GM12874 (cell line): Measurements from ENCODE around the gene SLF2.
A peak's percentile ranks its signal among the peaks of the same experiment; 100 is the strongest.

Experiments used
- TF ChIP-seq, protein P1 (sequence below): IDR thresholded peaks from 2 replicates; pipeline ENCODE4 v1.5.1; 2011; ENCODE audit warnings: low read depth, mild to moderate bottlenecking, control low read depth, low read length, moderate library complexity; ENCODE audit not compliant: insufficient read depth

The SLF2 gene

GRCh38 chr10:100963826-100964225 is 51.1 kb downstream of the SLF2 start:
- TF ChIP-seq, protein P1, sequence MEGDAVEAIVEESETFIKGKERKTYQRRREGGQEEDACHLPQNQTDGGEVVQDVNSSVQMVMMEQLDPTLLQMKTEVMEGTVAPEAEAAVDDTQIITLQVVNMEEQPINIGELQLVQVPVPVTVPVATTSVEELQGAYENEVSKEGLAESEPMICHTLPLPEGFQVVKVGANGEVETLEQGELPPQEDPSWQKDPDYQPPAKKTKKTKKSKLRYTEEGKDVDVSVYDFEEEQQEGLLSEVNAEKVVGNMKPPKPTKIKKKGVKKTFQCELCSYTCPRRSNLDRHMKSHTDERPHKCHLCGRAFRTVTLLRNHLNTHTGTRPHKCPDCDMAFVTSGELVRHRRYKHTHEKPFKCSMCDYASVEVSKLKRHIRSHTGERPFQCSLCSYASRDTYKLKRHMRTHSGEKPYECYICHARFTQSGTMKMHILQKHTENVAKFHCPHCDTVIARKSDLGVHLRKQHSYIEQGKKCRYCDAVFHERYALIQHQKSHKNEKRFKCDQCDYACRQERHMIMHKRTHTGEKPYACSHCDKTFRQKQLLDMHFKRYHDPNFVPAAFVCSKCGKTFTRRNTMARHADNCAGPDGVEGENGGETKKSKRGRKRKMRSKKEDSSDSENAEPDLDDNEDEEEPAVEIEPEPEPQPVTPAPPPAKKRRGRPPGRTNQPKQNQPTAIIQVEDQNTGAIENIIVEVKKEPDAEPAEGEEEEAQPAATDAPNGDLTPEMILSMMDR, result no peak

- TF ChIP-seq, protein P1, result no peak
Observed at GRCh38 chr10:100965820-100966219, 53.1 kb downstream of the SLF2 start.

DNA sequence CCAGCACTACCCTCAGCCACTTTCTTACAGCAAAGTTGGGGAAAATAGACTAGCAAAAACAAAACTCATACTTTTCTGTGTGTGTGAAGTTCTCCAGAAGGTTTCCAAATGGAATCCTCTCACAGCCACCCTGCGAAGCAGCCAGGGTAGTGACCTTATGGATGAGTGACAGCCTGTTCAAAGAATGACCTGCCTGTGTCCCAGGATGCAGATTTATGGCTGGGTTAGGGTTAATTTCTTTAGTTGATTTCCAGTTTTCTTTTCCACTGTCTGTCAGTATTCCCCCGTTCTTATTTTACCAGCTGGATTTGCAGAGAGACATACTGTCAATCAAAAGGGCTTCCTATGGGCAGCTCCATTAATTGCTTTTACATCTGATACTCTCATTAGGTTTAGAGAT is 54.1 kb downstream of the SLF2 start:
- TF ChIP-seq, protein P1, result no peak

GRCh38 chr10:100967332-100967731 is 54.6 kb downstream of the SLF2 start:
- TF ChIP-seq, protein P1, result no peak

GRCh38 chr10:100968062-100968736 is 55.4 kb downstream of the SLF2 start:
- TF ChIP-seq, protein P1, result no peak

DNA sequence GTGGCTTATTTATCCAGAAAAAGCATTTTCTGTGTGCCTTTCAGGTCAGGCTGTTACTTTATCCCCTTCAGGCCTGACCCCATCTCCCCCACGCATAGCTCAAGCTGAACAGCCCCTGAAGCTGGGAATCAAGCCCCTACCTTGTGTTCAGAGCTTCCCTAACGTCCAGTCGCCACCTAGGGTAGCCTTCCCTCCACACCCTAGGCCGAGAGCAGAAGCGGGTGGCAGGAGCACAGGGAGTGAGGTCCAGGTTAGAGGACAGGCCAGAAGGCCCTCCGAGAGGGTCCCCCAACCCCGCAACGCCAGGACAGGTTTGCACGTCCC is 56.1 kb downstream of the SLF2 start:
- TF ChIP-seq, protein P1, result no peak

DNA sequence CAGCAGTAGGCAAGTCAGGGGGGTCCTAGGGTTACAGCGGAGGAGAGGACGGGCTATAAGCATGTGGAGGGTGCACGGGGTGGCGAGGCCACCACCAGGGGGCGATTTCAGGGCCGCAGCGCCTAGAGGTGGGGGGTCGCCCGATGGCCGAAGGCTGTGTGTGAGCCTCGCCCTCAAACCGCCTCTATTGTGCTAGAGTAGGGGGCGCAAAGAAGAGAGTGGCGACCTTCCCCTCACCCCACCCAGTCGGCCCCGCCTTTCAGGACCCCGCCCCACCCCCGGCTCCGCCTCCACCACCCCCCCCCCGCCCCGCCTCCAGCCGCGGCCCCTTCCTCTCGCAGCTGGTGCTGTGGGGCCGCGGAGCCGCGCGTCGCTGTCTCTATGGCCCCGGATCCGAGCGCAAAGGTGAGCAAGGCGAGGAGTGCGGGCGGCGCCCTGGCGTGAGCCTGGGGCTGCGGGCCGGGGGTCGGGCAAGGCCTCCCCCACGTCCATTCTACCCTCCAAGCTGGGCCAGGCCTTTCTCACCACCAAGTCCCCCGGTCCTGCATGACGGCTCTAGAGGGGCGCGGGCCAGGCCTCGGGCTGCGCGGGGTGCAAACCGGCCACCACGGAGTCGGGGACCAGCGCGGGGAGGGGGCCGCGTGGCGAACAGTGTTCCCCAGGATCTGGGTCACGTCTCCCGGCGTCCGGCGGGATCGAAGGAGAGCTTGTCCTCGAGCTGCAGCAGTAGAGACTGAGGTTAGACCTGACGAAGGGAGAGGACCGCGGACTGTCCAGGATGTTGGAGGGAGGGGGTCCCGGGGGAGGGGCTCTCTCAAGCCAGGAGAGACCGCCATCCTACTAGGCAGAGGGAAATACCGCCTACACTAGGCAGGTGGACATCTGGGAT is 56.7 kb downstream of the SLF2 start, which contains the start of gene SEMA4G:
Gene SEMA4G, plus strand, starts transcription at position 318 of the 889 bp plus-strand sequence. CDS start 3,409 bp downstream, outside the sequence.
- TF ChIP-seq, protein P1, result peak; percentile 88
